ENCODE measurements around the gene FBF1. TPM values are rescaled to one million over a fixed set of nuclear protein-coding genes. Genes with fewer than 3 reads are reported as not detected.

Gene FBF1
- total and polyA plus RNA-seq, 2 donors (not counting 3 experiments of a cell fraction or from before 2014, with no cell fraction given) = 4.9 to 9.4 TPM

GRCh38 chr17:75876938-75877751 is 63.7 kb downstream of the FBF1 start:
- peak overlapping the region; percentile 82 for H3K9ac ChIP-seq (replicated peaks; ENCODE audit: extremely low read depth, insufficient read depth, low read length)
- TF ChIP-seq CTCF (IDR thresholded peaks at IDR 0.05; ENCODE audit: extremely low read depth in 1 of 2, insufficient read depth in 1 of 2, low read depth in 1 of 2, low read length in 2 of 2) = peak in 1 of 2 donors; percentile 23
- peak; percentile 92 for TF ChIP-seq FOS (IDR thresholded peaks at IDR 0.05; ENCODE audit: borderline replicate concordance, insufficient read depth, low read length)
- no peak for TF ChIP-seq GATA2 (IDR thresholded peaks at IDR 0.05; ENCODE audit: insufficient read depth, insufficient read length, low read depth, low read length)
- peak; percentile 11 for TF ChIP-seq MAX (IDR thresholded peaks at IDR 0.05; ENCODE audit: insufficient read depth, insufficient read length)
- TF ChIP-seq MYC (IDR thresholded peaks at IDR 0.05; ENCODE audit: low read depth, low read length) = peak; percentile 65
- TF ChIP-seq POLR2AphosphoS5 (IDR thresholded peaks at IDR 0.05; ENCODE audit: insufficient read depth, low read depth, low read length) = peak; percentile 97
- peak; percentile 83 for TF ChIP-seq POLR2A (IDR thresholded peaks at IDR 0.05; ENCODE audit: low read depth, low read length)
- TF ChIP-seq EZH2 (IDR thresholded peaks at IDR 0.05; ENCODE audit: borderline replicate concordance, low read depth, low read length, severe bottlenecking) = no peak
- TF ChIP-seq JUN (IDR thresholded peaks at IDR 0.05; ENCODE audit: borderline replicate concordance, insufficient read depth, insufficient read length, low read depth) = peak; percentile 81
- H3K27ac ChIP-seq (ENCODE audit: insufficient read depth, low read depth, low read length) = peak overlapping the region; percentile 70
- no peak overlapping the region for H2AFZ ChIP-seq (ENCODE audit: low read depth, low read length)
- peaks cover 6% of the 10 kb centered on the region for H3K79me2 ChIP-seq (ENCODE audit: control insufficient read depth, insufficient read depth, low read length)
- POLR2A ChIA-PET = interaction anchor here (0.7 to 3.0 kb wide), 2 partner anchors 13 to 19 kb away, joined by 3 to 17 read pairs; no protein-coding TSS in a partner anchor
- H3K27me3 ChIP-seq (ENCODE audit: control insufficient read depth in 2 of 2, insufficient read depth in 2 of 2, low read length in 2 of 2) = no peaks in the 10 kb centered on the region
- TSS peak; percentile 57 for BruUV-seq (replicated peaks)
- H3K4me3 ChIP-seq (replicated peaks in 1 of 3; ENCODE audit: insufficient read depth in 1 of 3, low read depth in 1 of 3, low read length in 3 of 3) = peak overlapping the region; percentile 1 to 67 (median 66)
- no peaks in the 10 kb centered on the region for H4K20me1 ChIP-seq (replicated peaks; ENCODE audit: control insufficient read depth, extremely low read depth, insufficient read depth, low read length)
- H3K36me3 ChIP-seq (ENCODE audit: control insufficient read depth in 2 of 2, extremely low read depth in 1 of 2, insufficient read depth in 2 of 2, low read length in 2 of 2) = peaks cover 3 to 18% of the 10 kb centered on the region in 2 experiments
- H3K9me3 ChIP-seq (replicated peaks; ENCODE audit: control insufficient read depth, insufficient read depth, low read length) = no peaks in the 10 kb centered on the region
- no peaks in the 10 kb centered on the region for H3K9me1 ChIP-seq (replicated peaks; ENCODE audit: control insufficient read depth, extremely low read depth, insufficient read depth, low read length)
- peaks cover 40% of the 10 kb centered on the region for H3K4me1 ChIP-seq (ENCODE audit: control insufficient read depth, extremely low read depth, insufficient read depth, low read length)
- peak; percentile 98 for DNase-seq (ENCODE audit: low read depth, low spot score)
- intact Hi-C loops (cut with micrococcal nuclease) (loop anchor here (1.0 to 2.0 kb wide), 7 partner anchors 19 to 98 kb away; partner anchors contain the start of genes MRPL38, TRIM65, UNC13D and UNK), dilution Hi-C loops (cut with MboI; ENCODE audit: extremely low pct_ligation_motif_present, low sequenced_read_pairs) (no loop called here)
- CTCF ChIA-PET = interaction anchor here (0.6 to 10.3 kb wide), 15 partner anchors 10 to 112 kb away, joined by 3 to 241 read pairs (median 5); partner anchors contain the start of genes GALK1, TRIM65, UNC13D and WBP2
- FAIRE-seq = peak; percentile 96
- H3K4me2 ChIP-seq (ENCODE audit: insufficient read depth, low read length) = peak overlapping the region; percentile 50

Measured in endothelial cell of umbilical vein (primary cell).